ENCODE results near the gene TGM2.
"Not testable (repeated sequence)": the region's sequence is repeated elsewhere in the genome, so short reads cannot be mapped to it uniquely, and the experiment has no call there.

The TGM2 gene

DNA sequence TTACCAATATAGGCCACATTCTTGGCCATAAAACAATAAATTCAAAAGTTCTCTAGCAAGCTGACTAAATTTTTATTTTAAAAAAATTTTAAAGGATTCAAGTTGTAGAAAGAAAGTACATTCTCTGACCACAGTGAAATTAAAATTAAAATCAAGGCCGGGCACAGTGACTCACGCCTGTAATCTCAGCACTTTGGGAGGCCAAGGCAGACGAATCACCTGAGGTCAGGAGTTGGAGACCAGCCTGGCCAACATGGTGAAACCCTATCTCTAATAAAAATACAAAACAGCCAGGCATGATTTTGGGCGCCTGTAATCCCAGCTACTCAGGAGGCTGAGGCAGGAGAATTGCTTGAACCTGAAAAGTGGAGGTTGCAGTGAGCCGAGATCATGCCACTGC lies 62.9 kb downstream of the TGM2 start:
- H3K4me3 ChIP-seq (ENCODE audit: low read depth, low read length): not testable (repeated sequence)

DNA sequence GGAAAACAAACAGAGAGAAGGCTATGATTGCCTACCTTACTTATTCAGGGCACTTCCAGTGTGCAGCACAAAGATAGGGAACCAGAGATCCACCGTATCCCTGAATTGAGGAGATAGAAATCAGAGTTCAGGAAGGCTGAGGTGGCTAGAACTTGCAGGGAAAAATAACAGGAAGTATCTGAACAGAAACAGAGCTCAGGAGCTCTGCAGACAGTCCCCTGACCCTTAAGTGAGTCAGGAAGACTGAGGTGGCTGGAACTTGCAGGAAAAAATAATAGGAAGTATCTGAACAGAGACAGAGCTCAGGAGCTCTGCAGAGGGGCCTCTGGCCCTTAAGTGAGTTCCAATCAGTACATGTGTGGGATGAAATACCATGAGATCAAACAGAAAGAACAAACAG lies 66.1 kb downstream of the TGM2 start:
- H3K4me3 ChIP-seq (ENCODE audit: low read depth, low read length): no peak overlapping the region

DNA sequence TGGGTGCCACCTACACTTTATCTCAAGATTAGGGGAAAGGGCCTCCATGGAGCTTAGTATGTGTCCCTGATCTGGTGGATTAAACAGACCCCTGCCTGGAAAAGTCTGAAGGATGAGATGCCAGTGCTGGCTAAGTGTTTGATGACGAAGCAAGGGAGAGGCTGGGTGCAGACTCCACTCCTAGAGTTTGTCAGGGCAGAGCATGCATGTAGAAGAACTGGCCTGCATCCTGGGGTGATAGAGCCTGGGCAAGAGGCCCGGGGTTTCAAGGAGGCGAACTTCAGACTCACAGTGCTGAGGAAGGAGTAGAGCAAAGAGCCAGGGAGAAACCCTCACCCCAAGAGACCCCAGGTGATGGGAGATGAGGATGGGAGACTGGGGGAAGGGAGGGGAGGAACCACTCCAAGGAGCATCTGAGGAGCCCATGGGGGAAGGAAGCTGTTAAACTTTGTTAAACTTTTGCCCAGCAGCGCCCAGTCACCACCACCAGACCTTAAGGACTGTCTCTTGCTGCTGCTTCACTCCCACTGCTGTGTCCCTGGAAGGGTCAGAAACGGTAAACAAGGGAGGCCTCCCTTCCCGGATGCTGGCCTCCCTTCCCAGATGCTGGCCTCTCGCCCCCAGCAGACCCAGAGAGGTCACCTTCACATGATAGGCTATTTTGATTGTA lies 69.9 kb downstream of the TGM2 start:
- H3K4me3 ChIP-seq (ENCODE audit: low read depth, low read length): no peak overlapping the region

DNA sequence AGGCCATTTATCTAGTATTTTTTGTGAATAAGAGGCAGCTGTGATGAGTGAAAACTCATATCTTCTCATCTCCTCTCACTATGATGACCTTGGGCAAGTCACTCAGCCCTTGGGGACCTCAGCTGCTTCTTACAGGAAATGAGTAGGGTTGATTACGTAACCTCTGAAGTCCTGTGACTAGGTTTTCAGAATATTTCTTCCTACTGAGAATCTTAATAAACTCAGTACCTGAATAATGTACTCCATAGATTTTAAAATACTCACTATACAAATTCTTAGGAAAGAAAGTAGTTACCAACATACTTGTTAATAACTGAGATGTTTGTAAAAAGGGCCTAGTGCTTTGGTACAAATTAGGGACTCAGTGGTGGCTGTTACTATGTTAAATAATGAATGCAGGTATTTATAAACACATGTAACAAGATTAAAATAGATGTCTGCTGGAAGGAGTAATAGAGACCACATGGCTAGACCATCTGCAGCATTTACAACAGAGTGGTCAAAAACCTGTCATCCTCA lies 70.6 kb downstream of the TGM2 start:
- H3K4me3 ChIP-seq (ENCODE audit: low read depth, low read length): no peak overlapping the region

DNA sequence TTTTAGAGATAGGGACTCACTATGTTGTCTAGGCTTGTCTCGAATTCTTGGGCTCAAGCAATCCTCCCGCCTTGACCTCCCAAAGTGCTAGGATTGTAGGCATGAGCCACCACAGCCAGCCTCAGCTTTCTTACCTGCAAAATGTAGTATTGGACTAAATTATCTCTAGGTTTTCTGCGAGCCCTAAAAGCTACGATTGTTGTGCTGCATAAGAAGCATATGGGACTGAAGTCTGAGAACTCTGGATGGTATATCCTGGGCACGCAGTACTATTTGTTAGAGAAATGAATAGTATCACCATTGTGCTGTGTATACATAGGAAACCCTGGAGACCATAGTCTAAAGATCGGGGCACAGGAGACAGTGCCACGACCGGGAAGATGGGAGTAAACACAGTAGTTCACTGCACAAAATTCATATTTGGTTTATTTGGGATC lies 71.4 kb downstream of the TGM2 start:
- no peak overlapping the region for H3K4me3 ChIP-seq (ENCODE audit: low read depth, low read length)

DNA sequence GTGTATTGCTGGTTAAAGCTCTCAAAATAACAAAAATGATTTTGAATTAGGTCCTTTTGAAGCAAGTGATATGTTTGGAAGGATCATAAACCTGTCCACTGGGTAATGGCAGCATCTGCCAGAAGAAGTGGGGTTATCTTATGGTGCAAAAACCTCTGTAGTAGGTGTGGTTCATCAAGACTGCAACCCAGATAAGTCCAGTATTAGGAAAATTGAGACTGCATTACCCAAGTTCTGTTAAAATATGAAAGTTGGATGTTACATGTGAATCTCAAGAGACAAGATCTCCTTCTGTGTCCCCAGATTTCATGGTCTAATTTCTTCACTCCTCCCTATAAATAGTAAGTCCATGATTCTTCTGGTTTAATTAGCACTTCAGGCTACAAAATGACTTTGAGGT lies 72.2 kb downstream of the TGM2 start:
- H3K4me3 ChIP-seq (ENCODE audit: low read depth, low read length): no peak overlapping the region

DNA sequence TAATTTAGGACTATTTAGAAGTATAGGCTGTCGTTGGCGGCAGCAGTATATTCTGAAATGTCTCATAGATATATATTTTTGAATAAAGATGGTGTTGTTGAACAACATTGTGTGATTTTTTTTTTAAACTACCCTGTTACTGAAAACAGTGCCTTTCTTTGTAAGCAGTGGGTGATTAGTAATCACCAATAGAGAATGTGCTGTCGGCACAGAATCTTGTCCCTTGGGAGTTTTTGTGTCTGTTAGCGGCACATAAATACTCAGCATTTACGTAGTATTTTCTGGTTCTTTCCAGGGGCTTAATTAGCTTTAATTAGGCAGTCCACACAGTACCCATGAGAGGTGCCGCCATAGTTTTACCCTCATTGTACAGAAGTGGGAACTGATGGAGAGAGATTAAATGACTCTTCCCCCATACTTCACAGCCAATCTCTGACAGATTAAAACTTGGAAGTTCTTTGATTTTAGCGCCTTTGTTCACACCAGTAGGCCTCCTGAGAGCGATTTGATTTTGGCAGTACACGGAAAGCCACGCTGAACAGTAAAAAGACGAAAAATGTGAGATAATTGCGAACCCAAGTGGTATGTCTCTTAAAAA lies 72.7 kb downstream of the TGM2 start:
- no peak overlapping the region for H3K4me3 ChIP-seq (ENCODE audit: low read depth, low read length)

DNA sequence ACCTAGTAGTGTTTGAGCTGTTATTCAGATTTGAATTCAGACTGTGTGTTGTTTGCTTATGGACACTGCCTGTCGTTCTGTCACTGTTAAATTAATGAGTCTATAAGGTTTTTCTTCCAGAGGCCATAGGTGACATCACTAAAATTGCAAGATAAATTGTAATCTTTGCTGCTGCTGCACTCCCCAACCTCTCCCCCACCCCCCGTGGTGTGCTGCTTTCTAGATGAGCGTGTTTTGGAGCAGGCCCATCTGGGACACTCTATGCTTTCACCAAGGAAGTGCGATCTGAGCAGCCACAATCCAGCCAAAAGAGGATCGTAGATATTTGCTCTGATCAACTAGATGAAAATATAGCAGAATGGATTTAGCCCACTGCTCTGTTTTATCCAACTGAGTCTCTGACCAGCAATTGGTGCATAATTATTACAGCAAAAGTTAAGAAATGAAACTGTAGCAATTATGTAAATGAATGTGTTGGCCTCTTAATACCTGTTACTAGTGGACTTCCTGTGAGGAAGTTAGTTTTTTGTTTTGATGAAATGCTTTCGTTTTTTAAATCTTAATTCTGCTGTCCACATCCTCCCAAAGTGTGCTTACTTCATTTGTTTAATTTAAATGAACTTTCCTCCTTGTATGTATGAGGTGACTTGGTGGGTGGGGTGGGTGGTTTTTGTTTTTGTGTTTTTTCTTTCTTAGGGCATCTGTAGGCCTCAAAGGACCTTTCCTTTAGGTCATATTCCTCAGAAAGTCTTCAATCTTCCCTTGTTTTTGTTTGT lies 73.4 kb downstream of the TGM2 start:
- H3K4me3 ChIP-seq (ENCODE audit: low read depth, low read length): no peak overlapping the region

DNA sequence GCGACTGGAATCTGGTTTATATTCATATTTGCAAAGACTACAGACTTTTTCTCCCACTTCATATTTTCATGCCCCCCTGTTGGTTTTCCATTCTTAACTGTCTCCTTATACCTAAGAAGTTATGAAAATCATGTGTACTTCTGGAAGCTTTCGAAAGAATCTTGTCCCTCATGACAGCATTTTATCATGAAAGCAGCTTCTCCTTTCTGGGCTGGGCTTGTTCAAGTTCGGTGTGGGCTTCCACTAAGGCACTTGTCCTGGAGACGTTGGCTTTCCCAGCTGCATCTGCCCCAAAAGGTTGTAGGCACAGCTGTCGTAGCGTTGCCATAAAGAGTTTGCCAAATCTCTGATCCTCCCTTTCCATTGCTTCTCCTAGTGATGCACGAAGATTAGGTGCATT lies 75.0 kb downstream of the TGM2 start:
- H3K4me3 ChIP-seq (ENCODE audit: low read depth, low read length): no peak overlapping the region

DNA sequence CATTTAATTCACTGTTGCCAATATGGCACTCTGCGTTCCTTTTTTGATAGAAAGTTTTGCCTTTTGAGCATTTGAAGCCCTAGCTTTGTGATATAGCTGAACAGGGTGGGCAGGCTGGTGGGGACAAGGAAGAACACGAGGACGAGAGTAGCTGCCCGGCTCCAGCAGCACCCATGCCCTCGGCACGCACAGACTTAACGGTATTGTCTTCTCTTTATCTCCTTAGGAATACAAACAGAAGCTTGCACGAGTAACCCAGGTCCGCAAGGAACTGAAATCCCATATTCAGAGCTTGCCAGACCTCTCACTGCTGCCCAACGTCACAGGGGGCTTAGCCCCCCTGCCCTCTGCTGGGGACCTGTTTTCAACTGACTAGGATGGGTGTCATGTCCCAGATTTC lies 75.6 kb downstream of the TGM2 start:
- no peak overlapping the region for H3K4me3 ChIP-seq (ENCODE audit: low read depth, low read length)

DNA sequence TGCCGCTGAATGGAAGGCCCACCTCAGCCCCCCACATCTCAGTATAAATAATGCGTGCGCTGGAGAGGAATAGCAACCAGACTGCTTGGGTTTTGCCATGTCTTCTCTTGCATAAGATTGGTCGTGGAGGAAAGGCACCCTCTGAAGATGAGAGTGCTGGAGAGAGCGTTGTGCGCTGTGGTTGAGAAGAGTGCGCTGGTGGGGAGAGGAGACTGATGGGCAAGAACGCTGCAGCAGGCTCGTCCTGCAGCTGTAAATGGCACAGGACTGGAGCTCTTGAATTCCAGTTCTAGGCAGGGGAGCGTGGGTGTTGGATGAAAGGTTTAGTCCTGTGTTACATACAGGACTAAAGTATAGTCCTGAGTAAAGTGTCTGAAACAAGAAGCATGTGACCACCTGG lies 80.0 kb downstream of the TGM2 start:
- H3K4me3 ChIP-seq (ENCODE audit: low read depth, low read length): no peak overlapping the region

DNA sequence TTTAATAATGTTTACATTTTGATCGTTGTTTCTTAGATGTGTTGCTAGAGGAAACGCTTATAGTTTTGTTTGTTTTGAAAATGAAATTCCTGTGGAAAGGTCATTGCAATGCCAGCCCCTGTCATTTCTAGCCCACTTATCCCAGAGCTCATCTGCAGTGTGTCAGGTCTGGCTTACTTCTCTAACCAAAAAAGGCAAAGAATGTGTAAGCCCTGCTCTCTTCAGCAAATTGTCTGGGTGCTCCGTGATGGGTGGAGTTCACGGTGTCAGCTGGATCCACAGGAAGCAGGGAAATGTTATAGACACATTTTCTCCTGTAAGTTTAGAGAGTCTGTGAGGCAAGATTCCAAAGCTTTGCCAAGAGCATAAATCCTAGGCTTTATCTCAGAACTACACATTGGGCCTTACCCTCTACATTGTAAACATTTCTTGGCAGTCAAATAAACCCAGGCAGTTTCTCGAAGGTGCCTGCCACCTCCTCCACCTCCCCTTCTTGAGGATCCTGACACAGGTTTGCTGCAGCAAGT lies 80.6 kb downstream of the TGM2 start:
- no peak overlapping the region for H3K4me3 ChIP-seq (ENCODE audit: low read depth, low read length)

DNA sequence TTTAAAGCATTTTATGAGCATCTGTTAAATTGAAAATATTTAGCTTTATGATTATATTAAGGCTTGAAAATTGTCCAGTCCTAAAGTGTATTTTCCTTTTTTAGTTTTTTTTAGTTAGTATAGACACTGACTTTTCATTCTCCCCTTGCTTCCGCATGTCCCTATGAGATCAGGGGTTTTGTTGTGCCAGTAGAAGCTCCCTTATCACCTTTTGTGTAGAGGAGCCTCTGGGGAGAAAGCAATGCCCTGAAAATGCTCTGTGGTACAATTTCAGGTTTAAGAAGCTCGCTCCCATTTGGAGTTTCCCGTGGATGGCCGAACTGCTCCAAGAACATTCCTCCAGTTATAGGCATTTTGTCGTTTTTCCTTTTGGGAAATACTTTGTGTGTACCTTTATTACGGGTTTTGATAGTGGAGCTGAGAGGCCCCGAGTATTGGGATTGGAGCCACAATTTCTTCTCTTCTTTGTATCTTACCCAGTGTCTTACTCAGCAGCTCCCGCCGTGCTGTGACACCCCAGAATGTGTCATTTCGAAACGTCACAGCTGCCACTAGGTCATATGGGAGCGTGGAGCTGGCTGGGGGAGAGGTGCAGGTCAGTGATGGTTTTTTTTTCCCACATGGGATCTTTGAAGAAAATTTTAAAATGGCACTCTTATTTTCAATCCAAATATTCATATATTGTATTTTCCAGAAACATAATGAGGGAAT lies 81.6 kb downstream of the TGM2 start:
- no peak overlapping the region for H3K4me3 ChIP-seq (ENCODE audit: low read depth, low read length)

DNA sequence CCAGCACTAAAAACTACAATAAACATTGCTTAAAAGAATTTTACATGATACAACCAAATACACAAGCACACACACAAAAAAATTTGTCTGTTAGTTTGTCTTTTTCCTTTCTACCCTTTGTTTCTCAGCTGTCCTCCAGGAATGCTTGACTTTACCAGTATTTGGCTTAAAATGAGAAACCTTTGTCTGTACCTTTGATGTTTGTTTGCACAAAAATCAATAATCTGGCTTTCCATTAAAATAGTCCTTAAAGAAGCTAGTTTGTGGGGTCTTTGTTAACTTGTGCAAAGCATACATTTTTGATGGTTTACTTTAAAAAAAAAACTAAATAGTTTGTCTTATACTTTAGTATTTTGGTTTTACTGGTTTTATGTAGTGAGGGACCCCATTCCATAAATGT lies 82.2 kb downstream of the TGM2 start:
- no peak overlapping the region for H3K4me3 ChIP-seq (ENCODE audit: low read depth, low read length)

DNA sequence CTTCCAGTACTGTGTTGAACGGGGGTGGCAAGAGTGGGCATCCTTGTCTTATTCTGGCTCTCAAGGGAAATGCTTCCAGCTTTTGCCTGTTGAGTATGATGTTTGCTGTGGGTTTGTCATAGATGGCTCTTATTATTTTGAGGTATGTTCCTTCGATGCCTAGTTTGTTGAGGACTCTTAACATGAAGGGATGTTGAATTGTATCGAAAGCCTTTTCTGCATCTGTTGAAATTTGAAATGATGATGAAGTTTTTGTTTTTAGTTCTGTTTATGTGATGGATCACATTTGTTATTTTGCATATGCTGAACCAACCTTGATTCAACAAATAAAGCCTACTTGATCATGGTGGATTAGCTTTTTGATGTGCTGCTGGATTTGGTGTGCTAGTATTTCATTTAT lies 83.5 kb downstream of the TGM2 start:
- H3K4me3 ChIP-seq (ENCODE audit: low read depth, low read length): no peak overlapping the region

DNA sequence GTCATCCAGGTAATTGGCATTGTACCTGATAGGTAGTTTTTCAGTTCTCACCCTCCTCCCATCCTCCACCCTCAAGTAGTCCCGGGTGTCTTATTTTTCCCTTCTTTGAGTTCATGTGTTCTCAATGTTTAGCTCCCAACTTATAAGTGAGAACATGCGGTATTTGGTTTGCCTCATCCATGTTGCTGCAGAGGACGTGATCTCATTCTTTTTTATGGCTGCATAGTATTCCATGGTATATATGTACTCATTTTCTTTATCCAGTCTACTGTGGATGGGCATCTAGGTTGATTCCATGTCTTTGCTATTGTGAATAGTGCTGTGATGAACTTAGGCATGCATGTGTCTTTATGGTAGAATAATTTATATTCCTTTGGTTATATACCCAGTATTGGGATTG lies 85.7 kb downstream of the TGM2 start:
- no peak overlapping the region for H3K4me3 ChIP-seq (ENCODE audit: low read depth, low read length)

DNA sequence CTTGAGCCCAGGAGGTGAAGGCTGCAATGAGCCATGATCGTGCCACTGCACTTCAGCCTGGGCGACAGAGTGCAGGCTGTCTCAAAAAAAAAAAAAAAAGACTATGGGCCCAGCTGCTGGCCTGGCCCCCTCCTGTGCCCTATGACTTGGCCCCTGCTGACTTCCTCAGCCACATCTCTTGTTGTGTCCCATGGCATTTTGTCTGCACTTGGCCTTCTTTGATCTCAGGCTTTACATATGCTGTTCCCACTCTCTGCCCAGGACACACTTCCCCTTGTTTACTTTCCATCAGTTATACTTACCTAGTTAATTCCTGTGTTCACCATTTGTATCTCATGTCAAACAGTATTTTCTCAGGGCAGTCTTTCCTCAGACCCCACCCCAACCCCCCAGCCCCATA lies 87.0 kb downstream of the TGM2 start:
- no peak overlapping the region for H3K4me3 ChIP-seq (ENCODE audit: low read depth, low read length)
